K562 treated with DMSO at 1 percent for 12 hours (cell line): ENCODE data around the gene CPNE2. TPM values are rescaled to one million over a fixed set of nuclear protein-coding genes. Genes with fewer than 3 reads are reported as not detected.

Experiments used
- total RNA-seq: library from RNA; unstranded; fragments of 300-600 nt; gene quantifications from 2 replicates; pipeline ENCODE4 v1.2.3, GENCODE V29; 2022; ENCODE audit not compliant: insufficient read depth

CPNE2 gene
- total RNA-seq = 20.7 and 32.1 TPM in 2 replicates

GRCh38 chr16:57091975-57092785, at the start of gene CPNE2:
CPNE2 (plus strand) TSS chr16:57092583; CDS start chr16:57110743, 18,160 bp downstream.

GRCh38 chr16:57185945-57186871, 93.8 kb downstream of the CPNE2 start, which contains the start of the genes PSME3IP1 and RSPRY1:
PSME3IP1 (minus strand) TSS chr16:57186039; CDS start chr16:57173854, 12,185 bp downstream.
RSPRY1 (plus strand) TSS chr16:57186329; CDS start chr16:57204659, 18,330 bp downstream.

Other genes with a start within 250 kb of the CPNE2 start
- gene SLC12A3, start 227.4 kb upstream of the CPNE2 start, total RNA-seq = not detected in 2 replicates
- gene HERPUD1, start 160.4 kb upstream of the CPNE2 start, total RNA-seq = 57.4 and 117 TPM in 2 replicates
- gene CETP, start 130.6 kb upstream of the CPNE2 start, total RNA-seq = not detected in 2 replicates
- not detected in 2 replicates for gene NLRC5, start 103.0 kb upstream of the CPNE2 start, total RNA-seq
- gene PSME3IP1, start 93.5 kb downstream of the CPNE2 start, total RNA-seq = 60.2 and 112 TPM in 2 replicates
- gene RSPRY1, start 93.7 kb downstream of the CPNE2 start, total RNA-seq = 8.5 and 22.4 TPM in 2 replicates
- 24.9 and 61.1 TPM in 2 replicates for gene ARL2BP, start 152.7 kb downstream of the CPNE2 start, total RNA-seq
- gene PLLP, start 192.1 kb downstream of the CPNE2 start, total RNA-seq = 1.5 and 1.8 TPM in 2 replicates